NCI-H1436 treated with DMSO at 0.1 percent for 48 hours (cell line): ENCODE results near the gene CIC.
"Not testable (repeated sequence)": the region's sequence is repeated elsewhere in the genome, so short reads cannot be mapped to it uniquely, and the experiment has no call there.

ENCODE experiments used
- DNase-seq: peaks from one replicate; lab custom pipeline; 2025; lab: John Stamatoyannopoulos, UW

Gene CIC

GRCh38 chr19:42255766-42256745, 13.0 kb upstream of the CIC start:
- DNase-seq, result no peak

- DNase-seq, result not testable (repeated sequence)
These were observed 11.2 kb upstream of the CIC start for GRCh38 chr19:42257842-42258241.

- no peak for DNase-seq
These were observed 7.3 kb upstream of the CIC start for GRCh38 chr19:42261763-42262162.

GRCh38 chr19:42266105-42266504, 2.9 kb upstream of the CIC start:
- not testable (repeated sequence) for DNase-seq

GRCh38 chr19:42266928-42267603, 2.0 kb upstream of the CIC start:
- not testable (repeated sequence) for DNase-seq

GRCh38 chr19:42267644-42268141, 1.4 kb upstream of the CIC start:
- DNase-seq, result no peak

GRCh38 chr19:42268142-42268703, 829 bp upstream of the CIC start:
- peak; percentile 98 for DNase-seq

GRCh38 chr19:42269478-42270345, 660 bp downstream of the CIC start:
- DNase-seq, result no peak

- no peak for DNase-seq
These were observed 1.4 kb downstream of the CIC start for GRCh38 chr19:42270346-42271044.

GRCh38 chr19:42271045-42271419, 2.0 kb downstream of the CIC start:
- DNase-seq, result no peak

GRCh38 chr19:42271861-42272534, 2.9 kb downstream of the CIC start:
- DNase-seq, result no peak

GRCh38 chr19:42272535-42272897, 3.5 kb downstream of the CIC start:
- no peak for DNase-seq

- no peak for DNase-seq
These were observed 3.9 kb downstream of the CIC start for GRCh38 chr19:42272989-42273406.

- DNase-seq, result no peak
These were observed 4.5 kb downstream of the CIC start for GRCh38 chr19:42273407-42274064.

GRCh38 chr19:42274065-42274682, 5.1 kb downstream of the CIC start:
- no peak for DNase-seq

GRCh38 chr19:42275103-42275502, 6.1 kb downstream of the CIC start:
- DNase-seq, result no peak

GRCh38 chr19:42275517-42275916, 6.5 kb downstream of the CIC start:
- DNase-seq, result no peak

- DNase-seq, result no peak
These were observed 7.2 kb downstream of the CIC start for GRCh38 chr19:42276284-42276683.

- no peak for DNase-seq
These were observed 7.8 kb downstream of the CIC start for GRCh38 chr19:42276821-42277220.
